Measurements from ENCODE around the gene ZNF318. TPM values are rescaled to one million over a fixed set of nuclear protein-coding genes. Genes with fewer than 3 reads are reported as not detected.
A peak's percentile ranks its signal among the peaks of the same experiment; 100 is the strongest.

Gene ZNF318
- total RNA-seq, 1 experiment from 2014 or later: 11.3 TPM

- TF ChIP-seq CTCF (IDR thresholded peaks at IDR 0.05; ENCODE audit: unreplicated experiment): no peak
- ChIA-PET CTCF (interaction anchor here (0.6 to 1.1 kb wide), 3 partner anchors 26 to 90 kb away, joined by 3 to 5 read pairs (median 4); no protein-coding TSS in a partner anchor), POLR2A (no interaction called here)
- no peak for DNase-seq (ENCODE audit: unreplicated experiment)
- no peaks in the 10 kb centered on the region for H3K27me3 Mint-ChIP-seq (ENCODE audit: insufficient read depth, unreplicated experiment)
- no peaks in the 10 kb centered on the region for H3K9me3 Mint-ChIP-seq (ENCODE audit: unreplicated experiment)
- H3K4me1 Mint-ChIP-seq (ENCODE audit: insufficient read depth, unreplicated experiment): no peaks in the 10 kb centered on the region
- intact Hi-C loops (cut with micrococcal nuclease): no loop called here
- H3K4me3 Mint-ChIP-seq (ENCODE audit: unreplicated experiment): peak overlapping the region; percentile 61
- BruUV-seq (replicated peaks): no TSS peak
- no peaks in the 10 kb centered on the region for H3K36me3 Mint-ChIP-seq (ENCODE audit: insufficient read depth, unreplicated experiment)
- no peak overlapping the region for H3K27ac Mint-ChIP-seq (ENCODE audit: low read depth, unreplicated experiment)
Observed at GRCh38 chr6:43308990-43309477, 60.4 kb downstream of the ZNF318 start.

- ChIA-PET POLR2A (no interaction called here), CTCF (interaction anchor here (0.6 to 1.3 kb wide), 4 partner anchors 26 to 91 kb away, joined by 3 to 5 read pairs (median 4); no protein-coding TSS in a partner anchor)
- peak; percentile 34 for TF ChIP-seq CTCF (IDR thresholded peaks at IDR 0.05; ENCODE audit: unreplicated experiment)
- BruUV-seq (replicated peaks): no TSS peak
- Mint-ChIP-seq H3K27me3 (ENCODE audit: insufficient read depth, unreplicated experiment) (no peaks in the 10 kb centered on the region), H3K27ac (ENCODE audit: low read depth, unreplicated experiment) (no peak within 1 kb of the TSS), H3K4me3 (ENCODE audit: unreplicated experiment) (peak within 1 kb of the TSS; percentile 61), H3K9me3 (ENCODE audit: unreplicated experiment) (no peaks in the 10 kb centered on the region), H3K36me3 (ENCODE audit: insufficient read depth, unreplicated experiment) (no peaks in the 10 kb centered on the region), H3K4me1 (ENCODE audit: insufficient read depth, unreplicated experiment) (no peaks in the 10 kb centered on the region)
- intact Hi-C loops (cut with micrococcal nuclease): no loop called here
- DNase-seq (ENCODE audit: unreplicated experiment): peak; percentile 56
Observed at GRCh38 chr6:43308101-43308989, 61.1 kb downstream of the ZNF318 start, which contains the start of gene CRIP3. CRIP3 (minus strand) TSS chr6:43308826; CDS start chr6:43308792, 34 bp downstream.

- no peak for DNase-seq (ENCODE audit: unreplicated experiment)
- no peak overlapping the region for H3K4me3 Mint-ChIP-seq (ENCODE audit: unreplicated experiment)
- ChIA-PET CTCF (interaction anchor here (0.7 to 1.3 kb wide), 2 partner anchors 90 to 406 kb away, joined by 3 to 4 read pairs; no protein-coding TSS in a partner anchor), POLR2A (interaction anchor here (0.7 kb wide), 1 partner anchor 466 kb away, joined by 3 read pairs; no protein-coding TSS in a partner anchor)
- H3K27me3 Mint-ChIP-seq (ENCODE audit: insufficient read depth, unreplicated experiment): no peaks in the 10 kb centered on the region
- no TSS peak for BruUV-seq (replicated peaks)
- intact Hi-C loops (cut with micrococcal nuclease): no loop called here
- no peak overlapping the region for H3K27ac Mint-ChIP-seq (ENCODE audit: low read depth, unreplicated experiment)
- no peak for TF ChIP-seq CTCF (IDR thresholded peaks at IDR 0.05; ENCODE audit: unreplicated experiment)
- H3K4me1 Mint-ChIP-seq (ENCODE audit: insufficient read depth, unreplicated experiment): no peaks in the 10 kb centered on the region
- no peaks in the 10 kb centered on the region for H3K36me3 Mint-ChIP-seq (ENCODE audit: insufficient read depth, unreplicated experiment)
- no peaks in the 10 kb centered on the region for H3K9me3 Mint-ChIP-seq (ENCODE audit: unreplicated experiment)
Observed at GRCh38 chr6:43307451-43308100, 61.9 kb downstream of the ZNF318 start.

GRCh38 chr6:43306086-43306485 is 63.4 kb downstream of the ZNF318 start:
- H3K36me3 Mint-ChIP-seq (ENCODE audit: insufficient read depth, unreplicated experiment): no peaks in the 10 kb centered on the region
- H3K27me3 Mint-ChIP-seq (ENCODE audit: insufficient read depth, unreplicated experiment): peaks cover 9% of the 10 kb centered on the region
- TF ChIP-seq CTCF (IDR thresholded peaks at IDR 0.05; ENCODE audit: unreplicated experiment): no peak
- H3K9me3 Mint-ChIP-seq (ENCODE audit: unreplicated experiment): no peaks in the 10 kb centered on the region
- no peak overlapping the region for H3K27ac Mint-ChIP-seq (ENCODE audit: low read depth, unreplicated experiment)
- BruUV-seq (replicated peaks): no TSS peak
- ChIA-PET POLR2A (no interaction called here), CTCF (interaction anchor here (0.5 kb wide), 1 partner anchor 200 kb away, joined by 3 read pairs; no protein-coding TSS in a partner anchor)
- no peak overlapping the region for H3K4me3 Mint-ChIP-seq (ENCODE audit: unreplicated experiment)
- intact Hi-C loops (cut with micrococcal nuclease): no loop called here
- no peak for DNase-seq (ENCODE audit: unreplicated experiment)
- no peaks in the 10 kb centered on the region for H3K4me1 Mint-ChIP-seq (ENCODE audit: insufficient read depth, unreplicated experiment)
